Smooth muscle cell of the brain vasculature (primary cell): ENCODE results near the gene YARS2.
A peak's percentile ranks its signal among the peaks of the same experiment; 100 is the strongest.

Experiments
- DNase-seq: peaks from one replicate; pipeline ENCODE4 v3.0.0-alpha.2; 2012; ENCODE audit warnings: low read depth, low spot score

YARS2 gene

GRCh38 chr12:32755654-32756475 lies at the start of gene YARS2:
TSS of gene YARS2 (minus strand) at chr12:32755897. CDS start at chr12:32755874, 23 bp downstream.
- peak; percentile 95 for DNase-seq

GRCh38 chr12:32804301-32804700 lies 48.6 kb upstream of the YARS2 start:
- DNase-seq, result no peak

- no peak for DNase-seq
Measured at GRCh38 chr12:32801269-32801980, 45.7 kb upstream of the YARS2 start.

GRCh38 chr12:32794281-32794680 lies 38.6 kb upstream of the YARS2 start:
- no peak for DNase-seq

GRCh38 chr12:32789916-32790315 lies 34.2 kb upstream of the YARS2 start:
- no peak for DNase-seq

GRCh38 chr12:32789446-32789845 lies 33.7 kb upstream of the YARS2 start:
- no peak for DNase-seq

- no peak for DNase-seq
Measured at GRCh38 chr12:32788405-32788804, 32.7 kb upstream of the YARS2 start.

- no peak for DNase-seq
Measured at GRCh38 chr12:32785557-32785956, 29.9 kb upstream of the YARS2 start.

GRCh38 chr12:32783029-32783428 lies 27.3 kb upstream of the YARS2 start:
- no peak for DNase-seq

- no peak for DNase-seq
Measured at GRCh38 chr12:32780071-32780470, 24.4 kb upstream of the YARS2 start.

- DNase-seq, result no peak
Measured at GRCh38 chr12:32777691-32778175, 22.0 kb upstream of the YARS2 start.

- DNase-seq, result no peak
Measured at GRCh38 chr12:32777159-32777558, 21.5 kb upstream of the YARS2 start.

GRCh38 chr12:32776258-32776657 lies 20.6 kb upstream of the YARS2 start:
- no peak for DNase-seq

GRCh38 chr12:32773691-32774090 lies 18.0 kb upstream of the YARS2 start:
- DNase-seq, result no peak

GRCh38 chr12:32770141-32770540 lies 14.4 kb upstream of the YARS2 start:
- DNase-seq, result no peak

GRCh38 chr12:32768518-32768917 lies 12.8 kb upstream of the YARS2 start:
- DNase-seq, result no peak

- DNase-seq, result no peak
Measured at GRCh38 chr12:32765906-32766305, 10.2 kb upstream of the YARS2 start.

- DNase-seq, result no peak
Measured at GRCh38 chr12:32761716-32762115, 6.0 kb upstream of the YARS2 start.

- DNase-seq, result no peak
Measured at GRCh38 chr12:32757157-32757556, 1.5 kb upstream of the YARS2 start.

GRCh38 chr12:32756476-32757066 lies 874 bp upstream of the YARS2 start:
- DNase-seq, result no peak

GRCh38 chr12:32755051-32755653 lies 545 bp downstream of the YARS2 start:
- no peak for DNase-seq

GRCh38 chr12:32754111-32754510 lies 1.6 kb downstream of the YARS2 start:
- DNase-seq, result no peak
